IPS DF 19.7 (cell line): ENCODE results near the gene THBD.

Experiments
- DNase-seq: peaks from one replicate; pipeline ENCODE4 v3.0.0-alpha.2; 2013; ENCODE audit warnings: low read depth, low spot score

The THBD gene

GRCh38 chr20:23011008-23011721 lies 38.3 kb downstream of the THBD start:
- DNase-seq: no peak

GRCh38 chr20:23010096-23010495 lies 39.4 kb downstream of the THBD start:
- no peak for DNase-seq

- no peak for DNase-seq
Observed at GRCh38 chr20:23009636-23010035, 39.8 kb downstream of the THBD start.

- no peak for DNase-seq
Observed at GRCh38 chr20:23008667-23009066, 40.8 kb downstream of the THBD start.

GRCh38 chr20:23007886-23008655 lies 41.4 kb downstream of the THBD start:
- DNase-seq: no peak

GRCh38 chr20:23007462-23007861 lies 42.0 kb downstream of the THBD start:
- DNase-seq: no peak

GRCh38 chr20:23005776-23006175 lies 43.7 kb downstream of the THBD start:
- DNase-seq: no peak

- no peak for DNase-seq
Observed at GRCh38 chr20:23003881-23004460, 45.5 kb downstream of the THBD start.

- DNase-seq: no peak
Observed at GRCh38 chr20:23003077-23003635, 46.3 kb downstream of the THBD start.

- no peak for DNase-seq
Observed at GRCh38 chr20:23002276-23002675, 47.2 kb downstream of the THBD start.

- DNase-seq: no peak
Observed at GRCh38 chr20:23000232-23000947, 49.1 kb downstream of the THBD start.

- DNase-seq: no peak
Observed at GRCh38 chr20:22999756-23000155, 49.7 kb downstream of the THBD start.

- DNase-seq: no peak
Observed at GRCh38 chr20:22998476-22998875, 51.0 kb downstream of the THBD start.

- DNase-seq: no peak
Observed at GRCh38 chr20:22995923-22996322, 53.5 kb downstream of the THBD start.
